Hematopoietic multipotent progenitor cell treated with erythropoietin and hydrocortisone succinate and interleukin-3 and kit ligand, for 8 days (in vitro differentiated cells): ENCODE measurements around the gene PRPF38A.

Source experiments
- DNase-seq: peaks from one replicate; pipeline ENCODE4 v3.0.0-alpha.2; 2015

PRPF38A gene

GRCh38 chr1:52469108-52469507, 64.7 kb downstream of the PRPF38A start:
- no peak for DNase-seq
